HEK293T (cell line): ENCODE measurements around the gene KCNK3.

Experiments used
- CTCF ChIA-PET: fragments of 350-600 bp; formaldehyde crosslinking; extraction: SDS; loops from one replicate; lab custom pipeline; 2021; ENCODE audit warnings: antibody characterized with exemption, inconsistent platforms; lab: Yijun Ruan, JAX
- POLR2A ChIA-PET: fragments of 350-600 bp; formaldehyde crosslinking; extraction: SDS; loops from one replicate; lab custom pipeline; 2020; ENCODE audit warnings: antibody characterized with exemption, inconsistent platforms; lab: Yijun Ruan, JAX
- DNase-seq: peaks from one replicate; pipeline ENCODE4 v3.0.0; 2012; ENCODE audit warnings: mixed read lengths; ENCODE audit errors: extremely low spot score
- ARNT ChIP-seq: fragments of 450-650 bp; IDR thresholded peaks from 2 replicates; pipeline ENCODE4 v1.6.1; 2017; ENCODE audit warnings: mild to moderate bottlenecking
- BHLHE40 ChIP-seq: fragments of 450-650 bp; IDR thresholded peaks from 2 replicates; pipeline ENCODE4 v1.6.1; 2016; ENCODE audit warnings: mild to moderate bottlenecking, moderate library complexity, borderline replicate concordance
- CTBP1 ChIP-seq: fragments of 450-650 bp; IDR thresholded peaks from 2 replicates; pipeline ENCODE4 v1.6.1; 2016; ENCODE audit warnings: borderline replicate concordance
- ELF4 ChIP-seq: fragments of 450-650 bp; IDR thresholded peaks from 2 replicates; pipeline ENCODE4 v1.6.1; 2017; ENCODE audit warnings: antibody characterized with exemption
- FOXA1 ChIP-seq: fragments of 450-650 bp; IDR thresholded peaks from 2 replicates; pipeline ENCODE4 v1.6.1; 2016; ENCODE audit warnings: mild to moderate bottlenecking
- FOXK2 ChIP-seq: fragments of 450-650 bp; IDR thresholded peaks from 2 replicates; pipeline ENCODE4 v1.6.1; 2016; ENCODE audit warnings: mild to moderate bottlenecking
- FOXM1 ChIP-seq: fragments of 450-650 bp; IDR thresholded peaks from 2 replicates; pipeline ENCODE4 v1.6.1; 2017; ENCODE audit warnings: mild to moderate bottlenecking, borderline replicate concordance
- HDGF ChIP-seq: fragments of 450-650 bp; IDR thresholded peaks from 2 replicates; pipeline ENCODE4 v1.6.1; 2017; ENCODE audit warnings: antibody characterized with exemption, borderline replicate concordance
- L3MBTL2 ChIP-seq: fragments of 450-650 bp; conservative IDR thresholded peaks from 2 replicates; pipeline ENCODE4 v1.6.1; 2016; ENCODE audit warnings: mild to moderate bottlenecking
- LEF1 ChIP-seq: fragments of 450-650 bp; IDR thresholded peaks from 2 replicates; pipeline ENCODE4 v1.6.1; 2017; ENCODE audit warnings: mild to moderate bottlenecking, borderline replicate concordance
- NFRKB ChIP-seq: fragments of 450-650 bp; IDR thresholded peaks from 2 replicates; pipeline ENCODE4 v1.6.1; 2016; ENCODE audit warnings: mild to moderate bottlenecking, moderate library complexity
- PKNOX1 ChIP-seq: fragments of 450-650 bp; IDR thresholded peaks from 2 replicates; pipeline ENCODE4 v1.6.1; 2016
- SP1 ChIP-seq: fragments of 450-650 bp; IDR thresholded peaks from 2 replicates; pipeline ENCODE4 v1.6.1; 2017
- SUZ12 ChIP-seq: fragments of 450-650 bp; IDR thresholded peaks from 2 replicates; pipeline ENCODE4 v1.6.1; 2016; ENCODE audit warnings: mild to moderate bottlenecking
- TARDBP ChIP-seq: fragments of 450-650 bp; IDR thresholded peaks from 2 replicates; pipeline ENCODE4 v1.6.1; 2016
- ZNF384 ChIP-seq: fragments of 450-650 bp; IDR thresholded peaks from 2 replicates; pipeline ENCODE4 v1.6.1; 2016

The KCNK3 gene

DNA sequence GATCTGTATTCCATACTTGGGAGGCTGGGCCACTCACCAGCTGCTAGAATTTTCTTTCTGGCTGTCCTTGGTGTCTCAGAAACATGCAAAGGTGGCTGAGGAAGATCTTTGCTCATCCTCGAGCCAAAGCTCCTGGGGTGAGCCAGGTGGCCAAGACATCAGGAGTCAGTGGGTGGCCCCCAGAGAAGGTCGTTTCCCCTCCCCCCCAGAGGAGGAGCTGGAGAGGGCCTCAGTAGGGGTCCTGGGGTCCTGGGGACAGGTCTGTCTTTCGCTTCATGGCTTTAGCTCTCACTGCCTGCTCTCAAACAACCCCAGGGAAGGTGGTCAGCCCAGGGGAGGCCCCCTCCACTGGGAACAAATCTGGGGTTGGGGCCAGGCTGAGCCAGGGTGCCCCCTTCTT, 13.6 kb downstream of the KCNK3 start:
- TF ChIP-seq FOXK2 (no peak), SP1 (no peak), BHLHE40 (no peak), SUZ12 (no peak), PKNOX1 (no peak), FOXM1 (no peak), FOXA1 (no peak), ELF4 (no peak), NFRKB (no peak), HDGF (no peak), L3MBTL2 (no peak)
- DNase-seq, result no peak
- ChIA-PET POLR2A (no interaction called here), CTCF (no interaction called here)

DNA sequence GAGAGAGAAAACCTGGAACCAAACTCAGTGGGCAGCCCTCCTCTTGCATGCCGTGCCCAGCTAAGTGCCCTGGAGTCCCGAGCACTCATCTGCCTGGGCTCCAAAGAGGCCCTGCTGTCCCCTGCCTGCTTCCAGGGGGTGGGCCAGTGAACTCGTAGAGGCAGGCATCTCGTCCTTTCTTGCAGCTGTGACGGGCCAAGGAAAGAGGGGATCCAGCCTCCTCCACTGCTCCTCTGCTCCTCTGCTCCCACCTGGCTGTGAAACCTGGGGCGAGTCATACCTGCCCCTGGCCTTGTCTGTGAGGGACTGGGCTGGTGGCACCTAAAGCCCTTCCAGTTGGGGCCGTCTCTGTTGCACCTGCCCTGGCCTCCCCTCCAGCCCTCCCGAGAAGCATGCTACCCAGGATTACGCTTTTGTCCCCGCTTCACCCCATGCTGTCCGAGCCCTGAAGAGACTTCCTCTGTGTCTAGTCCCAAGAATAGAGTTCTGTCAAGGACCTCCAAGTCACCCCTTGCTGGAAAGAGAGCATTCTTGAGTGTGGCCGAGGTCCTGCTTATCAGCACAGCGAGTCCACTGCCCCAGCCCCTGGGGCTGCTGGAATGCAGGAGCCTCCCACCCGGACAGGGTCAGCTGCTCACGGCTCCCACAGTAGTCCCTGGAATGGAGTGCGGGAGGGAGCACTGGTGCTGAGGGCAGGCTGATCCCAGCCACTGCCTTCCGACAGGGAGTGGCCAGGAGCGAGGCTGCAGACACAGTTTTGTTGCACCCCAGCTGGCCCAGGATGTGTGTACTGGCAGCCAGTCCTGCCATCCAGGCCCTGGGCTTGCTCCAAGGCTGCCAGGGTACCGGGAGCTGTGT, 14.3 kb downstream of the KCNK3 start:
- POLR2A ChIA-PET, result no interaction called here

DNA sequence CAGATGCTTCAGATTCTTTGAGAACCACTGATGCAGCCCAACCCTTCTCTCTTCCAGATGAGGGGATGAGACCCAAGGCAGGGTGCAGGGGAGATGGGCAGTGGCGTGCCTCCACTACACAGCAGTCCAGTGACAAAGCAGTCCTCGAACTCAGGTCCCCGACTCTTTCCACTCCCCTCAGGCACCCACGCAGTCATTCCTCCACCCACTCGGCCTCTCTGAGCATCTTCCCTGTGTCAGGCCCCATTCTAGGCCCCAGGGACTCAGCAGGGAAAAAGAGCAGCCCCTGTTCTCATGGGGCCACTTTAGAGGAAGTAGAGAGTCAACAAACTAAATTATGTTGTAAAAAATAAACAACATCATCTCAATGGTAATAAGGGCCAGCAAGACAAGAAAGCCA, 15.2 kb downstream of the KCNK3 start:
- CTCF ChIA-PET, result no interaction called here
- POLR2A ChIA-PET, result no interaction called here
- TF ChIP-seq SUZ12, result no peak
- TF ChIP-seq ZNF384, result no peak
- TF ChIP-seq SP1, result no peak
- no peak for TF ChIP-seq PKNOX1
- no peak for TF ChIP-seq HDGF
- no peak for TF ChIP-seq L3MBTL2
- TF ChIP-seq ARNT, result no peak
- no peak for TF ChIP-seq TARDBP
- no peak for TF ChIP-seq CTBP1
- TF ChIP-seq ELF4, result no peak
- no peak for DNase-seq

More for the DNA sequence above, 14.3 kb downstream of the KCNK3 start:
- DNase-seq, result no peak
- no peak for TF ChIP-seq PKNOX1
- TF ChIP-seq ARNT, result no peak
- TF ChIP-seq ELF4, result no peak
- no peak for TF ChIP-seq FOXK2
- CTCF ChIA-PET, result no interaction called here

DNA sequence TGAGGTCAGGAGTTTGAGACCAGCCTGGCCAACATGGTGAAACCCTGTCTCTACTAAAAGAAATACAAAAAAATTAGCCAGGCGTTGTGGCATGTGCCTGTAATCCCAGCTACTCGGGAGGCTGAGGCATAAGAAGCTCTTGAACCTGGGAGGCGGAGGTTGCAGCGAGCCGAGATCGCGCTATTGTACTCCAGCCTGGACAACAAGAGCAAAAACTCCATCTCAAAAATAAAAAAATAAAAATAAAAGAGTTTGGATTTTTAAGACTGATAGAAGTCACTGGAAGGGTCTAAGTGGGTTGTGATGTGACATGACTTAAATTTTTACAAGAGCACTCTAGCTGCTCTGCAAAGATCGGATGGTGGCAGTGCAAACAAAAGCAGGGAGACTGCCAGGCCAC, 15.9 kb downstream of the KCNK3 start:
- no peak for DNase-seq
- ChIA-PET POLR2A (no interaction called here), CTCF (no interaction called here)
- TF ChIP-seq HDGF, result no peak
- TF ChIP-seq SUZ12, result no peak

DNA sequence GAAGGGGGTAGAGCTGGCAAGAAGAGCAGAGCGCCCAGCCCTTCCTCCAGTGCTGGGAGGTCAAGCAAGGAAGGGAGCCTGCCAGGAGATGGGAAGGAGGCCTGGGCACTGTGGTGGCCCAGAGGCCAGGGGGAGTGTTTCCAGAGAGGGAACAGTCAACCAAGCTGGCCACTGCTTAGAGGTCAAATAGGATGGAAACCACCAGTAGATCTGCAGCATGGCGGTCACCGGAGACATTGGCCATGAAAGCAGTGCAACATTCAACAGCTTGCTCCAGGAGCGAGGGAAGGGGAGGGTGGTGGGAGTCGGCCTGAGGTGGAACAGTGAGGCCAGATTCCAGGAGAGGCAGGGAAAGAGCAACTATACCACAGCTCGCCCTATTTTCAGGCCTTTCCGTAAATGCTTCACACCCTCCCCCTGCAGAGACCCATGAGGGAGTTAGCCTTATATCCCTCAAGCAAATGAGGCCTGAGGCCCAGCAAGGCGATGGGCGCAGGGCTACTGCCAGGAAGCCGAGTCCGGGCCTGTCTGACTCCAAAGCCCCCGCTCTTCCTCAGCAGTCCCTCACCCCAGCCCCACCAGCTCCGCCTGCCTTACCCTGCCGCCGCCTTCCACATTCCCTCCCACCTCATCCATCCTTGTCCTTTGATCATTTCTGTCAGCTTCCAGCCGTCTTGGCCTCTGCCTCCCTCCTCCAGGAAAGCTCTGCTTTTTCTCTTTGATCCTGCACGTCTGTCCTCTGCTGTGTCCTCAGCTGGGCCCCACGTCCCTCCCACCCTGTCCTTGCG, 17.0 kb downstream of the KCNK3 start:
- CTCF ChIA-PET, result no interaction called here
- no peak for TF ChIP-seq LEF1
- TF ChIP-seq NFRKB, result no peak
- no peak for TF ChIP-seq FOXA1
- TF ChIP-seq HDGF, result no peak
- no peak for TF ChIP-seq SUZ12
- no peak for TF ChIP-seq ELF4
- POLR2A ChIA-PET, result no interaction called here
- DNase-seq, result no peak

DNA sequence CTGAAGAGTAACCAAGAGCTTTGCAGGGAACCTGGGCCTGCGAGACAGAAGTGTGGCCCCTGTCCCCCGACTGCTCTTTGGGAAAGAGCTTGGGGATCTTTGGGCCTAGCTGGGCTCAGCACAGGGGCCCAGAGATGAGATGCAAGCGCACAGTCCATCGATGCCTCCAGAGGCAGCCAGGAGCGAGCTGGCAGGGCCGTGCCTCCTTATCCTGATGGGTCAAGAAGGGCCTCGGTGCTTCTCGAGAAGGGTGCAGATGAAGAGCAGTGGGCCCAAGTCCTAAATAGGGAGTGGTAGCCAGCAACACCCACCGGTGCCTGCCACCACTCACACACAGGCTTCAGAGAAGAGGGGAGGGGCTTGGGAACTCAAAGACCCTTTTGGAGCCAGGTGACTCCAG, 17.6 kb downstream of the KCNK3 start:
- ChIA-PET POLR2A (no interaction called here), CTCF (no interaction called here)
- TF ChIP-seq SUZ12 (no peak), L3MBTL2 (no peak), ARNT (no peak), BHLHE40 (no peak)
- DNase-seq, result no peak

GRCh38 chr2:26710743-26711456, 18.4 kb downstream of the KCNK3 start:
- ChIA-PET CTCF (no interaction called here), POLR2A (no interaction called here)
- TF ChIP-seq SP1 (no peak), NFRKB (no peak), ARNT (no peak), FOXK2 (no peak), TARDBP (no peak), ELF4 (no peak)
- DNase-seq, result no peak
